Right lung (tissue), 5 donors: ENCODE measurements around the gene MON1A. TPM values are rescaled to one million over a fixed set of nuclear protein-coding genes. Genes with fewer than 3 reads are reported as not detected.

Source experiments
- polyA plus RNA-seq, 5 donors: library from polyadenylated mRNA; unstranded; fragments of 120-200 nt; gene quantifications; one replicate each; pipeline versions ENCODE4 v1.2.1 to v1.2.3, GENCODE V29; 2013; ENCODE audit warnings: inconsistent platforms in 1 of 5, low replicate concordance in 1 of 5; ENCODE audit not compliant: insufficient read length in 5 of 5, insufficient read depth in 1 of 5

MON1A gene
- polyA plus RNA-seq, 5 donors: 9.5 to 17.8 (median 12.0) TPM

Other genes starting within 250 kb of the MON1A start
- 10 to 100 TPM; 21.3 to 54.2 (median 40.5) TPM for gene MST1, start 240.3 kb downstream of the MON1A start, polyA plus RNA-seq
- gene RNF123, start 240.3 kb downstream of the MON1A start, polyA plus RNA-seq: 10 to 100 TPM; 25.9 to 33.5 (median 27.4) TPM
- 1 to 10 TPM in 4 of 5 donors, under 1 TPM in 1; 0.66 to 2.6 (median 1.9) TPM for gene AMIGO3, start 210.1 kb downstream of the MON1A start, polyA plus RNA-seq
- gene GMPPB, start 205.9 kb downstream of the MON1A start, polyA plus RNA-seq: 10 to 100 TPM in 4 of 5 donors, 1 to 10 TPM in 1; 9.2 to 21.5 (median 12.3) TPM
- gene IP6K1, start 143.3 kb downstream of the MON1A start, polyA plus RNA-seq: 10 to 100 TPM; 37.1 to 50.3 (median 44.5) TPM
- gene CDHR4, start 129.9 kb downstream of the MON1A start, polyA plus RNA-seq: 1 to 10 TPM in 4 of 5 donors, under 1 TPM in 1; 0.73 to 5.8 (median 4.5) TPM
- gene INKA1, start 126.5 kb downstream of the MON1A start, polyA plus RNA-seq: 10 to 100 TPM; 10.6 to 25.0 (median 15.6) TPM
- 10 to 100 TPM; 62.5 to 90.7 (median 78.2) TPM for gene UBA7, start 115.9 kb downstream of the MON1A start, polyA plus RNA-seq
- 10 to 100 TPM in 3 of 5 donors, 1 to 10 TPM in 2; 9.8 to 16.0 (median 12.6) TPM for gene TRAIP, start 73.2 kb downstream of the MON1A start, polyA plus RNA-seq
- gene CAMKV, start 59.9 kb downstream of the MON1A start, polyA plus RNA-seq: under 1 TPM in 2 of 5 donors, not detected in 3; 0.06 to 0.09 TPM
- gene MST1R, start 25.9 kb downstream of the MON1A start, polyA plus RNA-seq: 1 to 10 TPM; 4.0 to 9.2 (median 7.0) TPM
- gene RBM6, start 10.3 kb upstream of the MON1A start, polyA plus RNA-seq: 100 to 1,000 TPM; 158 to 206 (median 176) TPM
- gene RBM5, start 159.1 kb upstream of the MON1A start, polyA plus RNA-seq: 100 to 1,000 TPM; 347 to 542 (median 418) TPM
- gene SEMA3F, start 225.5 kb upstream of the MON1A start, polyA plus RNA-seq: 10 to 100 TPM; 33.1 to 57.1 (median 44.4) TPM